Neutrophil (primary cell): Measurements from ENCODE around the gene NFKBIZ.

ENCODE experiments used
- H3K27ac ChIP-seq: fragments of 200-600 bp; sonication (generic); 2 replicates; pipeline ENCODE4 v1.5.1; 2016; ENCODE audit warnings: mild to moderate bottlenecking, moderate library complexity
- H3K27me3 ChIP-seq: fragments of 200-600 bp; sonication (generic); 2 replicates; pipeline ENCODE4 v1.6.0; 2016; ENCODE audit warnings: mild to moderate bottlenecking
- H3K36me3 ChIP-seq: fragments of 200-600 bp; sonication (generic); 2 replicates; pipeline ENCODE4 v1.5.1; 2017
- H3K4me1 ChIP-seq, 2 experiments: fragments of 200-600 bp in 1 of 2; sonication (generic) in 1 of 2; 1 replicate in 1 of 2; 2 replicates in 1 of 2; pipeline versions ENCODE4 v1.5.1 to v1.6.1; 2013 to 2016; ENCODE audit warnings: low read depth in 1 of 2, low read length in 1 of 2, mild to moderate bottlenecking in 1 of 2, moderate library complexity in 1 of 2; ENCODE audit not compliant: control insufficient read depth in 1 of 2, insufficient read depth in 1 of 2
- H3K4me3 ChIP-seq, 2 experiments: fragments of 200-600 bp in 1 of 2; sonication (generic) in 1 of 2; 1 replicate in 1 of 2; 2 replicates in 1 of 2; pipeline ENCODE4 v1.5.1; 2013 to 2016; ENCODE audit warnings: low read depth in 1 of 2, low read length in 1 of 2, mild to moderate bottlenecking in 1 of 2, moderate library complexity in 1 of 2
- H3K9me3 ChIP-seq: fragments of 200-600 bp; sonication (generic); 2 replicates; pipeline ENCODE4 v1.5.1; 2016
- CTCF ChIP-seq: fragments of 200-600 bp; sonication (generic); IDR thresholded peaks from 2 replicates; pipeline ENCODE4 v1.5.1; 2016; ENCODE audit warnings: antibody characterized with exemption

Gene NFKBIZ

GRCh38 chr3:101873619-101874018 lies 24.3 kb downstream of the NFKBIZ start:
- no peaks in the 10 kb centered on the region for H3K4me1 ChIP-seq
- no peak overlapping the region for H3K27ac ChIP-seq
- no peaks in the 10 kb centered on the region for H3K9me3 ChIP-seq
- TF ChIP-seq CTCF: no peak
- no peak overlapping the region for H3K4me3 ChIP-seq
- no peaks in the 10 kb centered on the region for H3K27me3 ChIP-seq
- H3K36me3 ChIP-seq: no peaks in the 10 kb centered on the region

DNA sequence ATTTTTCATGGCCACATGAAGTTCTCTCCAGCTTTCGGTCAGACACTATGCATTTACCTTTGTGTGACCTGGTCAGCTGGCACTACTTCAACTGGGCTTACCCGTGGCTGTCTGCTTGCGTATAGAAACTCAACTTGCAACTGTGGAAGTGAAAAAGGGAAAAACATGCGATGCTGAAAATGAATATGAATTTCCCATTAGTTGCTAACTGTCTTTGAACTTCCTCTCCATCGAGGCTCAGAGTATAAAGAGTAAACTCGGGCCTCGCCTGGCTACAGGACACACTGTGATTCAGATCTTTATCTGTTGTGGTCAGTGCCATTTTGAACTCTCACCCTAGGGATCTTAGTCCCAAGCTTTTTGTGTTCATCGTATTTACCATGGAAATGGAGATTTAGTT lies 26.8 kb downstream of the NFKBIZ start:
- Histone ChIP-seq H3K27ac (no peak overlapping the region), H3K4me1 (peaks cover 18 to 21% of the 10 kb centered on the region in 2 experiments), H3K36me3 (no peaks in the 10 kb centered on the region), H3K4me3 (no peak overlapping the region), H3K9me3 (no peaks in the 10 kb centered on the region), H3K27me3 (no peaks in the 10 kb centered on the region)
- TF ChIP-seq CTCF: no peak

GRCh38 chr3:101878589-101878988 lies 29.3 kb downstream of the NFKBIZ start:
- H3K9me3 ChIP-seq: no peaks in the 10 kb centered on the region
- H3K4me1 ChIP-seq: peaks cover 18 to 21% of the 10 kb centered on the region in 2 experiments
- no peak overlapping the region for H3K4me3 ChIP-seq
- H3K27me3 ChIP-seq: no peaks in the 10 kb centered on the region
- H3K36me3 ChIP-seq: no peaks in the 10 kb centered on the region
- no peak overlapping the region for H3K27ac ChIP-seq
- no peak for TF ChIP-seq CTCF

DNA sequence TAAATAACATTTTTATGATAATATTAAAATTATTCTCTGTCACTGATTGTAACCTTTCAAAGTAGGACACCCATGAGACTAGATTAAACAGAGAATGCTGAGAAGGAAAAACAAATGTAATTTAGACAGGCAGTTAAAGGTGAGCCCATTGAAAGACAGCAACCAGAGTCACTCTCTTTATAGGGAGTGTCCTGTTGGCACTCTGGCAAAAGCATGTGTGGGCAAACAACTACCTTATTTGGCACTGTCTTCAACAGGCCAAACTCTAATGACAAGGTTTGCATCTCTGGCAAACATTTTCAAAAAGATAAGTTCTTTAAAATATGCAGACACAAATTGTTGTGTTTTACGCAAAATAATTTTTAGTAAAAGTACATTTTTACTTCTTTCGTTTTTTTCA lies 29.8 kb downstream of the NFKBIZ start:
- Histone ChIP-seq H3K27ac (peak overlapping the region; percentile 75), H3K36me3 (no peaks in the 10 kb centered on the region), H3K4me1 (peaks cover 18 to 21% of the 10 kb centered on the region in 2 experiments), H3K27me3 (no peaks in the 10 kb centered on the region), H3K9me3 (no peaks in the 10 kb centered on the region), H3K4me3 (no peak overlapping the region)
- TF ChIP-seq CTCF: no peak

GRCh38 chr3:101879623-101880284 lies 30.4 kb downstream of the NFKBIZ start:
- H3K4me3 ChIP-seq: peak overlapping the region in 1 of 2 experiments; percentile 22
- no peaks in the 10 kb centered on the region for H3K9me3 ChIP-seq
- peaks cover 18 to 21% of the 10 kb centered on the region in 2 experiments for H3K4me1 ChIP-seq
- no peaks in the 10 kb centered on the region for H3K27me3 ChIP-seq
- peak overlapping the region; percentile 75 for H3K27ac ChIP-seq
- H3K36me3 ChIP-seq: no peaks in the 10 kb centered on the region
- TF ChIP-seq CTCF: no peak
